Mesodermal cell (in vitro differentiated cells): ENCODE data around the gene CD244.
"Not testable (repeated sequence)": the region's sequence is repeated elsewhere in the genome, so short reads cannot be mapped to it uniquely, and the experiment has no call there.

ENCODE experiments used
- H3K27ac ChIP-seq: 2 replicates; pipeline ENCODE4 v1.7.0; 2013; ENCODE audit warnings: mild to moderate bottlenecking, low read depth, low read length, moderate library complexity; ENCODE audit not compliant: severe bottlenecking
- H3K36me3 ChIP-seq: 2 replicates; pipeline ENCODE4 v1.7.1; 2013; ENCODE audit warnings: mild to moderate bottlenecking, low read length, moderate library complexity; ENCODE audit not compliant: control insufficient read depth, insufficient read depth
- H3K4me1 ChIP-seq: one replicate; pipeline ENCODE4 v1.7.1; 2013; ENCODE audit warnings: mild to moderate bottlenecking, low read length; ENCODE audit not compliant: insufficient read depth, control insufficient read depth, poor library complexity, severe bottlenecking
- H3K4me3 ChIP-seq: 2 replicates; pipeline ENCODE4 v1.7.0; 2013; ENCODE audit warnings: low read length, control low read depth, mild to moderate bottlenecking; ENCODE audit not compliant: insufficient read depth, poor library complexity, severe bottlenecking; ENCODE audit errors: extremely low read depth
- H3K9me3 ChIP-seq: 2 replicates; pipeline ENCODE4 v1.7.1; 2013; ENCODE audit warnings: mild to moderate bottlenecking, low read length, moderate library complexity; ENCODE audit not compliant: control insufficient read depth
- WGBS, 2 experiments: methylation state at CpG; one replicate each; pipeline ENCODE4 v1.1.5; 2013; ENCODE audit warnings: missing lambda C conversion rate in 2 of 2; ENCODE audit not compliant: insufficient coverage in 2 of 2; 5-methylcytosine and 5-hydroxymethylcytosine counted together

Gene CD244

GRCh38 chr1:160894368-160895135 is 31.9 kb upstream of the CD244 start:
- H3K4me3 ChIP-seq, H3K27ac ChIP-seq, H3K4me1 ChIP-seq, H3K9me3 ChIP-seq, H3K36me3 ChIP-seq: not testable (repeated sequence)
- WGBS, 2 experiments = 74 to 93% methylated on average over 2 to 13 of the region's 18 CpGs

- no peak overlapping the region for H3K4me3 ChIP-seq
- H3K4me1 ChIP-seq = no peaks in the 10 kb centered on the region
- no CpG with 5 or more reads among the region's 2 CpGs for WGBS, 2 experiments
- no peaks in the 10 kb centered on the region for H3K9me3 ChIP-seq
- H3K27ac ChIP-seq = no peak overlapping the region
- no peaks in the 10 kb centered on the region for H3K36me3 ChIP-seq
These were observed 28.8 kb upstream of the CD244 start for GRCh38 chr1:160891474-160891873.

GRCh38 chr1:160888926-160889325 is 26.2 kb upstream of the CD244 start:
- Histone ChIP-seq H3K9me3 (no peaks in the 10 kb centered on the region), H3K4me1 (no peaks in the 10 kb centered on the region), H3K27ac (no peak overlapping the region), H3K4me3 (no peak overlapping the region), H3K36me3 (no peaks in the 10 kb centered on the region)
- WGBS, 2 experiments = 42% methylated on average over 2 of the region's 2 CpGs; no CpG with 5 or more reads in 1 of the 2 experiments

- no peaks in the 10 kb centered on the region for H3K4me1 ChIP-seq
- no peaks in the 10 kb centered on the region for H3K36me3 ChIP-seq
- WGBS, 2 experiments = 100% methylated on average over 1 of the region's 2 CpGs
- H3K4me3 ChIP-seq = no peak overlapping the region
- no peak overlapping the region for H3K27ac ChIP-seq
- no peaks in the 10 kb centered on the region for H3K9me3 ChIP-seq
These were observed 24.4 kb upstream of the CD244 start for GRCh38 chr1:160887071-160887470.

- no peak within 1 kb of the TSS for H3K27ac ChIP-seq
- 92 to 100% methylated on average over 1 to 2 of the region's 5 CpGs for WGBS, 2 experiments
- no peaks in the 10 kb centered on the region for H3K4me1 ChIP-seq
- H3K4me3 ChIP-seq = no peak within 1 kb of the TSS
- H3K36me3 ChIP-seq = no peaks in the 10 kb centered on the region
- H3K9me3 ChIP-seq = no peaks in the 10 kb centered on the region
These were observed 22.4 kb upstream of the CD244 start, which contains the start of gene ITLN1 for GRCh38 chr1:160885042-160885441. ITLN1 (minus strand) TSS chr1:160885180; CDS start chr1:160884877, 303 bp downstream.

GRCh38 chr1:160884579-160884978 is 21.9 kb upstream of the CD244 start:
- no peaks in the 10 kb centered on the region for H3K36me3 ChIP-seq
- no peak overlapping the region for H3K4me3 ChIP-seq
- H3K27ac ChIP-seq = no peak overlapping the region
- H3K4me1 ChIP-seq = no peaks in the 10 kb centered on the region
- WGBS, 2 experiments = 69 to 100% methylated on average over 3 to 6 of the region's 6 CpGs
- no peaks in the 10 kb centered on the region for H3K9me3 ChIP-seq

GRCh38 chr1:160883581-160884513 is 21.2 kb upstream of the CD244 start:
- Histone ChIP-seq H3K4me1 (no peaks in the 10 kb centered on the region), H3K27ac (no peak overlapping the region), H3K36me3 (no peaks in the 10 kb centered on the region), H3K9me3 (no peaks in the 10 kb centered on the region), H3K4me3 (no peak overlapping the region)
- 90 to 93% methylated on average over 8 to 11 of the region's 13 CpGs for WGBS, 2 experiments

- Histone ChIP-seq H3K27ac (no peak overlapping the region), H3K4me3 (no peak overlapping the region), H3K36me3 (no peaks in the 10 kb centered on the region), H3K9me3 (no peaks in the 10 kb centered on the region), H3K4me1 (no peaks in the 10 kb centered on the region)
- WGBS, 2 experiments = 80% methylated on average over 1 of the region's 1 CpG; no CpG with 5 or more reads in 1 of the 2 experiments
These were observed 19.9 kb upstream of the CD244 start for GRCh38 chr1:160882582-160882981.

- not testable (repeated sequence) for H3K9me3 ChIP-seq, H3K36me3 ChIP-seq, H3K4me3 ChIP-seq, H3K4me1 ChIP-seq, H3K27ac ChIP-seq
- 88 to 93% methylated on average over 5 of the region's 7 CpGs for WGBS, 2 experiments
These were observed 18.6 kb upstream of the CD244 start for GRCh38 chr1:160881264-160881663.

GRCh38 chr1:160880216-160880615 is 17.5 kb upstream of the CD244 start:
- Histone ChIP-seq H3K9me3 (no peaks in the 10 kb centered on the region), H3K4me1 (no peaks in the 10 kb centered on the region), H3K4me3 (no peak overlapping the region), H3K36me3 (no peaks in the 10 kb centered on the region), H3K27ac (no peak overlapping the region)
- 86 to 100% methylated on average over 1 of the region's 3 CpGs for WGBS, 2 experiments
